ENCODE results near the gene CSTB. TPM values are rescaled to one million over a fixed set of nuclear protein-coding genes. Genes with fewer than 3 reads are reported as not detected.

Gene CSTB
- total and polyA plus RNA-seq, 2 donors (not counting 3 experiments of a cell fraction or from before 2014, with no cell fraction given): 65.8 to 83.7 TPM

- no peak overlapping the region for H3K27ac ChIP-seq (ENCODE audit: insufficient read depth, low read depth, low read length)
- ChIA-PET CTCF (interaction anchor here (1.2 to 1.8 kb wide), 4 partner anchors 8 to 163 kb away, joined by 3 to 6 read pairs (median 4); no protein-coding TSS in a partner anchor), POLR2A (interaction anchor here (1.0 kb wide), 1 partner anchor 141 kb away, joined by 8 read pairs; no protein-coding TSS in a partner anchor)
- H4K20me1 ChIP-seq (replicated peaks; ENCODE audit: control insufficient read depth, extremely low read depth, insufficient read depth, low read length): no peaks in the 10 kb centered on the region
- BruUV-seq (replicated peaks): no TSS peak
- H3K9me1 ChIP-seq (replicated peaks; ENCODE audit: control insufficient read depth, extremely low read depth, insufficient read depth, low read length): no peaks in the 10 kb centered on the region
- FAIRE-seq: no peak
- no peaks in the 10 kb centered on the region for H3K79me2 ChIP-seq (ENCODE audit: control insufficient read depth, insufficient read depth, low read length)
- no peaks in the 10 kb centered on the region for H3K4me1 ChIP-seq (ENCODE audit: control insufficient read depth, extremely low read depth, insufficient read depth, low read length)
- no peaks in the 10 kb centered on the region for H3K27me3 ChIP-seq (ENCODE audit: control insufficient read depth in 2 of 2, insufficient read depth in 2 of 2, low read length in 2 of 2)
- DNase-seq (ENCODE audit: low read depth, low spot score): no peak
- no peak overlapping the region for H2AFZ ChIP-seq (ENCODE audit: low read depth, low read length)
- H3K4me3 ChIP-seq (replicated peaks in 1 of 3; ENCODE audit: insufficient read depth in 1 of 3, low read depth in 1 of 3, low read length in 3 of 3): no peak overlapping the region
- no peaks in the 10 kb centered on the region for H3K36me3 ChIP-seq (ENCODE audit: control insufficient read depth in 2 of 2, extremely low read depth in 1 of 2, insufficient read depth in 2 of 2, low read length in 2 of 2)
- no peaks in the 10 kb centered on the region for H3K9me3 ChIP-seq (replicated peaks; ENCODE audit: control insufficient read depth, insufficient read depth, low read length)
- no peak for TF ChIP-seq GATA2 (IDR thresholded peaks at IDR 0.05; ENCODE audit: insufficient read depth, insufficient read length, low read depth, low read length)
- TF ChIP-seq FOS (IDR thresholded peaks at IDR 0.05; ENCODE audit: borderline replicate concordance, insufficient read depth, low read length): no peak
- no peak for TF ChIP-seq JUN (IDR thresholded peaks at IDR 0.05; ENCODE audit: borderline replicate concordance, insufficient read depth, insufficient read length, low read depth)
- no peak for TF ChIP-seq EZH2 (IDR thresholded peaks at IDR 0.05; ENCODE audit: borderline replicate concordance, low read depth, low read length, severe bottlenecking)
- no peak for TF ChIP-seq CTCF (IDR thresholded peaks at IDR 0.05; ENCODE audit: extremely low read depth in 1 of 2, insufficient read depth in 1 of 2, low read depth in 1 of 2, low read length in 2 of 2)
- TF ChIP-seq POLR2AphosphoS5 (IDR thresholded peaks at IDR 0.05; ENCODE audit: insufficient read depth, low read depth, low read length): no peak
- TF ChIP-seq POLR2A (IDR thresholded peaks at IDR 0.05; ENCODE audit: low read depth, low read length): no peak
- no peak for TF ChIP-seq MYC (IDR thresholded peaks at IDR 0.05; ENCODE audit: low read depth, low read length)
- TF ChIP-seq MAX (IDR thresholded peaks at IDR 0.05; ENCODE audit: insufficient read depth, insufficient read length): no peak
- no peak overlapping the region for H3K9ac ChIP-seq (replicated peaks; ENCODE audit: extremely low read depth, insufficient read depth, low read length)
- dilution Hi-C loops (cut with MboI; ENCODE audit: extremely low pct_ligation_motif_present, low sequenced_read_pairs): no loop called here
- intact Hi-C loops (cut with micrococcal nuclease): no loop called here
- H3K4me2 ChIP-seq (ENCODE audit: insufficient read depth, low read length): no peak overlapping the region
Observed at GRCh38 chr21:43818685-43819084, 42.6 kb upstream of the CSTB start.
